LoVo (cell line): ENCODE results near the gene TMEM69.
"Not testable (repeated sequence)": the region's sequence is repeated elsewhere in the genome, so short reads cannot be mapped to it uniquely, and the experiment has no call there.

Experiments used
- DNase-seq: peaks from one replicate; pipeline ENCODE4 v3.0.0-alpha.2; 2016; ENCODE audit warnings: low spot score

Gene TMEM69, protein sequence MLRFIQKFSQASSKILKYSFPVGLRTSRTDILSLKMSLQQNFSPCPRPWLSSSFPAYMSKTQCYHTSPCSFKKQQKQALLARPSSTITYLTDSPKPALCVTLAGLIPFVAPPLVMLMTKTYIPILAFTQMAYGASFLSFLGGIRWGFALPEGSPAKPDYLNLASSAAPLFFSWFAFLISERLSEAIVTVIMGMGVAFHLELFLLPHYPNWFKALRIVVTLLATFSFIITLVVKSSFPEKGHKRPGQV

DNA sequence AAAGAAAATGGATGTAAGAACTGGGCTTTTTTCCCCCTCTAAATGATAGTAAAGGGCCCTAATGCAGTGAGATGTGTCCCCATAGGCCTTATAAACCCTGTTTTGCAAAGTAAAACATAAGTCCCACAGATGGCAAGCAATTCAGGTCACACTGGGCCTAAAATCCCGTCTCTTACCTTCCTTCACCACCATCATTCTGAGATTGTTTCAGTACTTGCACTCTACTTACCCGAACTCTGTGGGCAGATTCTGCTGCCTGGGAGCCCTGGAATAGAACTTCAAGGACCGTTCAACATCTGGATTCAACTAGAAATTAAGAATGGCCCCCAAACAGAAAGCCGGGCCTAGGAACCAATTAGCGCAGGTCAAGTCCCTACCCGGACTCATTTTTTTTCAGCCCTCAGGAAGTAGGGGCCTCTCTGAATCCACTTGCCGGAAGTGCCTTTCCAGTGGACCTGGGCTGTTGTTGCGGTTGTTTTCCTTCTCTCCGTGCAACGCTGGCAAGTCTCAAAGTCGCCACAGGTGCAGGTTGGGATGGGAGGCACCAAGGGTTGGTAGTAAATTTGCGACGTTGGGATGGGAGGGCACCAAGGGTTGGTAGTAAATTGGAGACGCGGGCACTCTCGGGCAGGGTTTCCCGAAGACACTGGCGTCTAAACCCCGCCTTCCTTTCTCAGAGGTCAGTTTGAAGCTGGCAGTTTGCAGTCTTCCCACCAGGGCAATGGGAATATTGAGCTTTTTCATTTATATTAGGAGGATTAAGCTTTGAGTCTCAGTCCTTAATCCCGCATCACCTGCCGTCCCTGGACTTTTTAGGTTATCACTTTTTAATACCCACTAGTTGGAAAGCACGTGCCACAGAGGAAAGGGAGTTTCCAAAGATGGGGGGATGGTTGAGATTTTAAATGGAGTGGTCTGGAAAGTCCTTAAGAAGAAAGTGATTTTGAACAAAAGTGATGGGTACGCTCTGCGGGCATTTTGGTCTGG, at the start of gene TMEM69:
Gene TMEM69 (plus strand): TSS at position 428 of the 987 bp plus-strand sequence. CDS start 2,888 bp downstream, outside the sequence.
- DNase-seq = peak; percentile 90

DNA sequence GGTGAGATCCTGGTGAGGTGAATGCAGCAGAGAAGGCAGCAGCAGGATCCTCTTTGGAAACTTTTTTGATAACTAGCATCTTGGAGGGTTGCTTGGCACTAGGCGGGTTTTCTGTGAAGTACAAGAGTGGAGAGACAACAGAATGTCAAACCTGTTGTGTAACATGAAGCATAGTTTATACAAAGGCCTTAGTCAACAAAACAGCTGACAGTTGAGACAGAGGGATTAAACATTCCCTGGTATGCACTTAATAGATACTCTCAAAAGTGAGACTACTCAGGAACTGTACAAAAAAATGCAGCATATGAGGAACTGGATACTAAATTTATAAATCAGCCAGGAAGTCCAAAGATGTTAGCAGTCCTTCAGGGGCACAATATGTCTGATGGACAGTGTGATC, 47.7 kb upstream of the TMEM69 start:
- DNase-seq = no peak

DNA sequence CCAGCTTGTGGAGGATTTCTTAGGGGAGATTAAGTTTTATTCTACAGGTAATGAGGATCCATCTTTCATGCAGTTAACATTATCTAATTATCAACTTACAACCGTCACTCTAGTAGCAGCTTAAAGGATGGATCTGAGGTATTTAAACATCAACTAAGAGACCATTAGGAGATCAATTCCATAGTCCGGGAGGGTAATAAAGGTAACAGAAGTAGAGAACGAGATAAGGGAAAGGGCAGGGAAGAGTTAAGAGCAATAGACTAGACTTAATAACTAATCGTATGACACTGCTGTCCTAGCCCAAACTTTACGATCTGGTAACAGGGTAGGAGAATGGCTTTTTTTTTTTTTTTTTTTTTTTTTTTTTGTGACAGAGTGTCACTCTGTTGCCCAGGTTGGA, 44.7 kb upstream of the TMEM69 start:
- no peak for DNase-seq

DNA sequence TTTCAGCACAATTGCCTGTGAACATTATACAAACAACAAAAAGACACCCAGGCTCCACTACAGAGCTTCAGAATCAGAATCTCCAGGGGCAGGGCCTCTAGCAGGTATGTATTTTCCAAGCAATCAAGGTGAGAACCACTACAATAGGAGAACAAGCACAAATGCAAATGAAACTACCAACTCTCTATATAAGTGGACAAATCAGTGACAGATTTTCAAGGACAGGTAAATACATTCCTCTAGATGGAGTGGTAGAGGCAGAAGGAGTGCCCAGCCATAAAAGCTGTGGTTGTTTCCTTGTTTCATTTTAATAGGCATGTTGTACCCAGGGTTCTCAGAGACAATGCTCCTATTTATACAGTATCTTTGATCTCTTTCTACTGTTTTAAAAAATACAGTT, 44.0 kb upstream of the TMEM69 start:
- DNase-seq = peak; percentile 78

DNA sequence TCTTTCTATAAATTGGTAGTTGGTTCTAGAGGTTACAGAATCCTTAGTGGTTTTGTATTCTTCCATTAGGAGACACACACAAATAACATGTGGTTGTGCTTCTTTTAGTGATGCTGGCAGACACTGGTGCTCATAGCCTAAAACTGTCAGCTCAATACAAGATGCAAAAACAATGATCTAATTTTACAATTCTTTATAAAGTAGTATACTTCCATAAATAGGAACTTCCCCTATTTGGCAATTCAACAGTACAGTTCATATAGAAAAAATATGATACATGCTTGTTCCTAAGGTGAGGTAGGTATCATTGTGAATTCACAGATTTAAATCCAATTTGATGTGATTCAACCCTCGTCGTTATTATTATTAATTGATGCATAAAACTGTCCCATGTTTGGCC, 43.3 kb upstream of the TMEM69 start:
- no peak for DNase-seq

DNA sequence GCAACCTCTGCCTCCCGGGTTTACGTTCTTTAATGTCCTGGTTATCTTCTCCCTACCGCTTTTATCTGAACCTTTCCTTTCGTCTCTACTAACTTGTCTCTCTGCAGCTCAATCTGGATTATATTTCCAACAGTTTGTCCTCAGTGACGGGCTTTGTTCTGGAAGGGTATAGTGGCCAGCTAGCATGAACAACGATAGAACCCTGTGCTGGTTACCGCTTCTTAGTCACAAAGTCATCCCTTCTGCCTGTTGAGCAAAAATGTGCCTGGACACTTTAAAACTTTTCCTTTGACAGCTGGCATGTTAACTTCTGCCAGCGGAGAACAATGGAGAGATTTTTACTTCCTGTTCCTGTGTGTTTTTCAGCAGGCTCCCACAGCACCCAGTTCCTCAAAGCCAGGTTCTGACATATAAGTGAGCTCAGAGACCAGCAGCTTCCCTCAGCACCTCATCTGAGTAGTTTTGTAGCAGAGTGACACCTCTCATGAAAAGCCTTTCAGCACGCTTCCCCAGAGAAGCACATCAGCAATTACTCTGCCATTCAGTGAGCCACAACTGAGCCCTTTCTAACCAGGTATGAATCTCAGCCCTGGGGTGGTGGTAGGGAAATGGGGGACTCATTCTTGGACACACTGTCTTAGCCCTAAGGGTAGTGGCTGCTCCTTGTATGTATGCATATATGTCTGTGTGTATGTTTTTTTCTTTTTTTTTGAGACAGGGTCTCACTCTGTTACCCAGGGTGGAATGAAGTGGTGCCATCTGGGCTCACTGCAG, 40.5 kb upstream of the TMEM69 start:
- no peak for DNase-seq

DNA sequence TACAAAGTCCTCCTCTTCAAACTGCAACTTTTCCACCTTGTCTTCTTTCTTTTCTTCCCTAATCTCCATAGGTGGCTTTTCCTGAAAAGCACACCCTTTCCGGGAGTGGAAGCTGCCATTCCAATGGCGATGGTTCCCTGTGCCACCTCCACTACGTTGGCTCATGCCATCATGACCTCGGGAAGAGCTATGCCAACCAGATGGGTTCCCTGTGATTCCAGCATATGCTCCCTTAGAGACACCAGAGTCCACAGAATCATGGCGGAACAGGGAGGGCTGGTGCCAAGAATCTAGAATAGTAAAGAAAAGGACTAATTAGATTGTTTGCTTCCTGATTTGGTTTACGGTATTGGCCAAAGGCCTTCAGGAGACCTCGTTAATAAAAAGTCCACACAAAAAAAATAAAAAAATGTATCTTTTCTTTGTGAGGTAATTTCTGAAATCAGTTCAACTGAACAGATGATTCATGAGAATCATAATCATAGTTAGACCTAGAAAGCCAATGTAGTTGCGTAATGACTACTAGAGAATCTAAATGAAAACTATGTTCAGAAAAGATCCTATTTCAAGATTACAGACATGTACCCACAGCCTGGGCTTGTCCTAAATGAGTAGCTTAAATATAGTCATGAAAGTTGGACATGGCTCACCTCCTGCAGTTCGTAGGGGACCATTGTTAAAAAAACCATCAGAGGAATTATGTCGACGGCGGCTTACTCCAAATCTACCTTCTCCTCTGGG, 33.3 kb upstream of the TMEM69 start:
- no peak for DNase-seq

DNA sequence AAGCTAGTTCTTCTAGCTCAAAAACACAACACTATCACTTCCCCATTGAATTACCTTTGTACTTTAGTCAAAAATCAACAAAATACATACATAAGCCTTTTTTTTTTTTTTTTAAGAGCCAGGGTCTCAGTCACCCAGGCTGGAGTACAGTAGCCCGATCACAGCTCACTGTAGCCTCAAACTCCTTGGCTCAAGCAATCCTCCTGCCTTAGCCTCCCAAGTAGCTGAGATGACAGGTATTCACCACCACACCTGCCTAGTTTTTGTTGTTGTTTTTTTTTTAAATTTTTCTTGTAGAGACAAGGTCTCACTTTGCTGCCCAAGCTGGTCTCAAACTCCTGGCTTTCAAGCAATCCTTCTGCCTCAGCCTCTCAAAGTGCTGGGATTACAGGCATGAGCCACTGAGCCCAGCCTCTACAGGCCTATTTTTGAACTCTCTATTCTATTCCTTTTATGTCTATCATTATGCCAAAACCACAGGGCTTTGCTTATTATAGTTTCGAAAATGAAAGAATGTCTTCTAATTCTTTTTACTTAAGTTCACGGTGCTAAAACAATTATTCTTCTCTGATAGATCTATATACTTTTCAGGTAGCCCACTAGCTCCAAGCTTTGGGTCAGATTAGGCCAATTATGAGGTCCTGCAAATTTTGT, 31.3 kb upstream of the TMEM69 start:
- no peak for DNase-seq

DNA sequence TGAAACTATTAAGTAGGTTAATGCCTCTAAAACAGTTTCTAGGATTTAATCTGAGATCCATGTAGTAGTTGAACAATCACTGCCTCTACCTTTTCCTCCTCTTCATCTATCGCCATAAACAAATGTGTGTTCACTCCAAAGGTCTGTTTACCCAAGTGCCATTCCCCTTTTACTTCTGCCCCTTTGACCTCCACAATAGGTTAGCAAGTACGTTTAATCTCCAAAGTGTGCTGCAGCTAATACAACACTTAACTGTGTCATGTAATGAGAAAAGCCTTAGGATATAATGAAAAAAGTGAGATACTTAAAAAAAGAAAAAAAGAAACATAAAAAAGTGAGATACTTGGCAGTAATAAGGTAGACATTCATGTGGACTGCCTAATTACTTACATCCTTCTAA, 29.8 kb upstream of the TMEM69 start:
- no peak for DNase-seq

DNA sequence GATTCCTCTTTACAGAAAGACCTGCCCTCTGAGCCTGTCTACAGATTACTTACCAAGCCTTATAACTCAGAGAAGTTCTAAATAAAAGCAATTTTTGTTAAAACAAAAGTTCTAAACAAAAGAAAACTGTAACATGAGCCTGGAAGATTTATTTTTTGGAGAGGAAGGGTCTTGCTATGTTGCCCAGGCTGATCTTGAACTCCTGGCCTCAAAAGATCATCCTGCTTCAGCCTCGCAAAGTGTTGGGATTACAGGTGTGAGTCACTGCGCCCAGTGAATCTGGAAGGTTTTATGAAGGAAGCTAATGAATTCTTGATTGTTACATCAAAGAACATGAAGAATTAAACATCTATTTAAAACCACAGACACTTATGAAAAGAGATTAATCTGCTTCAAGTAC, 28.8 kb upstream of the TMEM69 start:
- no peak for DNase-seq

DNA sequence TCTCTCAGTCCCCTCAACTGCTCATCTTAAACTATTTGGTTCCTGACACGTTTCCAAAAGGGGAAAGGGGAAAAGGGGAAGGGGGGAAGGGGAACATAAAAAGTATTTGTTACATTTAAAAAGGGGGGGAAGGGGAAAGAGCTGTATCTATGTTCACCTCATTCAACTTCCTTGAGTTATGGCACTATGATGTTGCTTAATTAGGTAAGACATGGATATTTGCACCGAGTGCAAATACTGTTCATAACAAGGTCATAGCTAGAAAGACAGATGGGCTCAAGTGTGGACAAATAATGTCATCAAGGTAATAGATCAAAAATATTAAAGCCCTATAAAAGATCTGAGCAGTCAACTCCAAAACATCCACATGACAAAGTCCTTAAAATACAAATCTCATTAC, 27.6 kb upstream of the TMEM69 start:
- no peak for DNase-seq

DNA sequence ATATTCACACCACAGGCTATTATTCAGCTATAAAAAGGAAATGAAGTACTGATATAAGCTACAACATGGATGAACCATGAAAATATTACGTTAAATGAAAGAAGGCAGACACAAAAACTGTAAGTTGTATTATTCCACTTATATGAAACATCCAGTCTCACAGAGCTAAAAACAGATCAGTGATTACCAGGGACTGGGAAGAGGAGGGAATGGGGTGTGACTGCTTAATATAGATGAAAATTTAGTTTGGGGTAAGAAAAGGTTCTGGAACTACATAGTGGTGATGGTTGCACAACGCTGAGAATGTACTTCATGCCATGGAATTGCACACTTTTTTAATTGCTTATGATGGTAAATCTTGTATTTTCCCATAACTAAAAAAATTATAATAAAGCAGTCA, 21.1 kb upstream of the TMEM69 start:
- no peak for DNase-seq

DNA sequence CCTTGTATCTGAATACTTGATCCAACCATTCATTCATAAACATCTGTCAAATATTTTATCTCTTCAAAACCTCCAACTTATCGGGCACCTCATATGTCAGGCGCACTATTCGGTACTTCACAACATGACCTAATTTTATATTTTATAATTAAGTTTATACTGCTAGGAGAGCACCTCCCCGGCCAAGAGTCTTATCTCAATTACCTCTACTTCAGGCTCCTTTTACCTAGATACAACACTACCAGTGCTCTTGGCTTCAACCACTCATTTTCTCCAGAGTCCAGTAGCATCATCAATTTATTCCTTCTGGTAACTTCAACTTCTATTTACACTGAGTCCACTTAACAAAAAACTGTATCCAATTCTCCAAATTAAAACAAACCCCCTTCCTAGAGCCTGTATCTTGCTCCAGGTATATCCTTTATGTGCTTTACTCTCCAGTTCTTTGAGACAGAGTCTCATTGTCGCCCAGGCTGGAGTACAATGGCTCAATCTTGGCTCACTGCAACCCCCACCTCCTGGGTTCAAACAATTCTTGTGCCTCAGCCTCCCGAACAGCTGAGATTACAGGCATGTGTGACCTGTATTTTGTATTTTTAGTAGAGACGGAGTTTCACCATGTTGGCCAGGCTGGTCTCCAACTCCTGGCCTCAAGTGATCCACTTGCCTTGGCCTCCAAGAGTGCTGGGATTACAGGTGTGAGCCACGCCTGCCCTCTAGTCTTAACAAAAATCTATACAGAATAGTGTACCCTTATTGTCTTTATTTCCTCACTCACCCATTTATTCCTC, 20.5 kb upstream of the TMEM69 start:
- no peak for DNase-seq

DNA sequence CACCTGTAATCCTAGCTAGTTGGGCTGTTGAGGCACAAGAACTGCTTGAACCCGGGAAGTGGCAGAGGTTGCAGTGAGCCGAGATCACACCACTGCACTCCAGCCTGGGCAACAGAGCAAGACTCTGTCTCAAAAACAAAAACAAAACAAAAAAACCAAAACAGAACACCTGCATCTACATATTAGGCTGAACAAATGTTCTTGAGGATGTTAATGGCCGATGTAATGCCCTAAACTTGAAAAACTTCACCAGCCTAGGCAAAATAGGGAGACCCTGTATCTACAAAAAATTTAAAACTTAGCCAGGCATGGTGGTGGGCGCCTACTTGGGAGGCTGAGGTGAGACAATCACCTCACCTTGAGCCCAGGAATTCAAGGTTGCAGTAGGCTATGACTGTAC, 19.5 kb upstream of the TMEM69 start:
- DNase-seq = no peak

DNA sequence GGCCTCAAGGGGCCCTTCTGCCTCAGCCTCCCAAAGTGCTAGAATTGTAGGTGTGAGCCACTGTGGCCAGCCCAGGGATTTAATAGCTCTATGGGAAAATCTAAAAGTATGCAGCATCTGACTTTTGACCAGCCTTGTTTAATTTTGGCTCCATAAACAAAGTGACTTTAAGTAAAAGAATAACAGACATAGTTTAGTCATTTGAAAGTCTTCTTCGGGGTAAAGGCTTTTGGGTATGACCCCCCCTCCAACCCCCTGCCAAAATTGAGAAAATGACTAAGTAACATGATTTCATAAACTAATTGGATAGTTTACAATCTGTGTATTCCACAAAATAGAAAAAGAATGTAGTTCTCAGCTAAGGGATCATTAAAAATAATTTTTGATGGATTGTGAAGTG, 18.6 kb upstream of the TMEM69 start:
- DNase-seq = no peak

DNA sequence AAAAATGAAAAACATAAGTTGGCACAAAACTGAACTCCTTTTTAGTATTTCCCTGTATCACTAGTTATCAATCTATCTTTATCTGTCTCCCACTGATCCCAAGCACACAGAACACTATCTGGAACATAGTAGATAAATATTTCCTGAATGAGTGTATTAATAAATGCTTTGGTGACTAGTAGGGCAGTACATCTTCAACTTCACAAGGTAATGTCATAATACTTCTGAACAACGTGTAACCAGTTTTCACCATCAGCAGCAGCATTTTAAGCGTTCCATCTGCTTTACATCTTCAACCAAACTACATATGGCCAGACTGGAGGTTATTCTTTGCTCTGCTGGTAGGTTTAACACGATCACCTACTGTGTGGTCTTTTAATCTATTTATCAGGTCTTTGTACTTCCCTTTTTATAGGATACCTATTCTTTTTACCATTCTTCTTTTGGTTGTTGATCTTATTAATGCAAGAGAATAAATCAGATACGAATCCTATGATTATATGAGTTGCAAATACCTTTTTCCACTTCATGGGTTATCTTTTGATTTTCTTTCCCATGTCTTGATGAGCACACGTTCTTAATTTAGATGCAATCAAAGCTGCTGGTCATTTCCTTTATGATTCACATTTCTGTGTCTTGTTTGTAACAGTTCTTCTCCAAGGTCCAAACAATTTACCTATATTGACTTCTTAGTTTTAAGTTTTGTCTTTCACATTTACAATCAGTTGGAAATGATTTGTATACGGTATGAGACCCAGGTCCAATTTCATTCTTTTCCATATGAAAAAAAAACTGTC, 17.9 kb upstream of the TMEM69 start:
- DNase-seq = no peak

DNA sequence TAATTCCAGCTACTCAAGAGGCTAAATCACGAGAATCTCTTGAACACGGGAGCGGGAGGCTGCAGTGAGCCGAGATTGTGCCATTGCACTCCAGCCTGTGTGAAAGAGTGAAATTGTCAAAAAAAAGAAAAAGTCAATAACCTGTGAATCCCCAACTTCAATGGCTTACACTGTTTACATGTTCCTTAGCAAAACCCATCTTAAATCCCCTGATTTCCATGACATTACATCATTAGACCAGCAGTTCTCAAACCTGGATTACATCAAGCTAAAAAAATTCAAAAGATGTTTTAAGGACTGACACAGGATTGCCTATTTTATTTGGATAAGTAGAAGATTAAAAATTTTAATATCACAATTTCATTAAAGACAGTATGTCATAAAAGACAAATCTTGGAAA, 14.0 kb upstream of the TMEM69 start:
- no peak for DNase-seq

DNA sequence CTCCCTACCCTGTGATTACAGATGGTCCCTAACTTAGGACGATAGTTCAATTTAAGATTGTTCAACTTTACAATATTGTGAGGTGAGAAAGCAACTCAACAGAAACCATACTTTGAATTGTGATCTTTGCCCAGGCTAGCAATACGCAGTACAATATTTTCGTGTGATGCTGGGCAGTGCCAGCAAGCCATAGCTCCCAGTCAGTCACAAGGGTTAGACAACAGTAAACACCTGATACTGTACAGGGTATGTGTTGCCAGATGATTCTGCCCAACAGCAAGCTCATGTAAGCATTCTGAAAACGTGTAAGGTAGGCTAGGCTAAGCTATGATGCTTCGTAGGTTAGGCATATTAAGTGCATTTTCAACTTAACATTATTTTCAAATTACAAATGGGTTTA, 13.5 kb upstream of the TMEM69 start:
- DNase-seq = no peak

DNA sequence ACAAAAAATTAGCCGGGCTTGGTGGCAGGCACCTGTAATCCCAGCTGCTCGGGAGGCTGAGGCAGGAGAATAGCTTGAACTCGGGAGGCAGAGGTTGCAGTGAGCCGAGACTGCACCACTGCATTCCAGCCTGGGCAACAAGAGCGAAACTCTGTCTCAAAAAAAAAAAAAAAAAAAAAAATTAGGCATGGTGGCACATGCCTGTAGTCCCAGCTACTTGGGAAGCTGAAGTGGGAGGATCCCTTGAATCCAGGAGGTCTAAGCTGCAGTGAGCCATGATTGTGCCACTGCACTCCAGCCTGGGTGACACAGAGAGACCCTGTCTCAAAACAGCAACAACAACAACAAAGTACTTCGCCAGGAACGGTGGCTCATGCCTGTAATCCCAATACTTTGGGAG, 11.4 kb upstream of the TMEM69 start:
- not testable (repeated sequence) for DNase-seq

DNA sequence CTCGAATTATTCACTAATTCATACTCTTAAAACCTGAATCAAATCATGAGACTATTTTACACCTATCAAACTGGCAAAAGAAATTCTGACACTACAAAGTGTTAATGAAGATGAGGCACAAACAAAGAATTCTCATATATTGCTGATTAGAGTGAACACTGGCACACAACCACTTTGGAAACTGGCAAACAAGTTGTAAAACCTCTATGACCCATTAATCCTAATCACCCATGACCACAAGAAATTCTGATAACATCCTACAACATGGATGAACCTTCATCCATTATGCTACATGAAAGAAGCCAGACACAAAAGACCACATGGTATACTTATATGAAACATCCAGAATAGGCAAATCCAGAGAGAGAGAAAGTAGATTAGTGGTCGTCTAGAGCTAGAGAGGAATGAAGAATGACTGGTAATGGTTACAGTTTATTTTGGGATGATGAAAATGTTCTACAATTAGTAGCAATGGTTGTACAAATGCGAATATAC, 10.2 kb upstream of the TMEM69 start:
- DNase-seq = no peak
